Left lobe of liver (tissue), 2 donors: ENCODE results near the gene WWOX. TPM values are rescaled to one million over a fixed set of nuclear protein-coding genes. Genes with fewer than 3 reads are reported as not detected.

Experiments
- ATAC-seq: fragments of 200-7000 bp; cut with Tn5 transposase; one replicate; pipeline ENCODE4 v1.9.1; 2020; ENCODE audit warnings: mild to moderate bottlenecking, moderate library complexity
- DNase-seq: peaks from one replicate; pipeline ENCODE4 v3.0.0-alpha.2; 2020; ENCODE audit warnings: low spot score
- total RNA-seq: library from RNA; stranded (reverse); gene quantifications from one replicate; pipeline ENCODE4 v1.2.1, GENCODE V29; 2021
- donor health status: DM: no; HTN: no; CAD: no; lungs with moderate emphysema.
- donor health status: DM: no; HTN: yes; CAD: no.

Gene WWOX
- total RNA-seq, 1 donor from 2014 or later: 15.1 TPM

GRCh38 chr16:79090966-79091365, 991.5 kb downstream of the WWOX start:
- DNase-seq: no peak
- no peak for ATAC-seq

- DNase-seq (no peak), ATAC-seq (no peak)
Observed at GRCh38 chr16:79092846-79093245, 993.4 kb downstream of the WWOX start.

GRCh38 chr16:79093554-79093967, 994.1 kb downstream of the WWOX start:
- peak; percentile 16 for ATAC-seq
- DNase-seq: no peak

- ATAC-seq (no peak), DNase-seq (no peak)
Observed at GRCh38 chr16:79096246-79096645, 996.8 kb downstream of the WWOX start.

- DNase-seq (no peak), ATAC-seq (no peak)
Observed at GRCh38 chr16:79097166-79097565, 997.7 kb downstream of the WWOX start.

GRCh38 chr16:79097771-79098170, 998.3 kb downstream of the WWOX start:
- ATAC-seq (no peak), DNase-seq (no peak)

- ATAC-seq: no peak
- no peak for DNase-seq
Observed at GRCh38 chr16:79098907-79099306, 999.5 kb downstream of the WWOX start.

- no peak for DNase-seq
- no peak for ATAC-seq
Observed at GRCh38 chr16:79099716-79100115, 1000.3 kb downstream of the WWOX start.

- ATAC-seq (no peak), DNase-seq (no peak)
Observed at GRCh38 chr16:79100447-79100846, 1001.0 kb downstream of the WWOX start.

- DNase-seq: no peak
- ATAC-seq: no peak
Observed at GRCh38 chr16:79101491-79101890, 1002.0 kb downstream of the WWOX start.

GRCh38 chr16:79104567-79104966, 1005.1 kb downstream of the WWOX start:
- ATAC-seq (no peak), DNase-seq (no peak)

GRCh38 chr16:79107301-79107700, 1007.8 kb downstream of the WWOX start:
- no peak for DNase-seq
- ATAC-seq: no peak

- DNase-seq (no peak), ATAC-seq (no peak)
Observed at GRCh38 chr16:79109771-79110170, 1010.3 kb downstream of the WWOX start.

GRCh38 chr16:79110242-79110641, 1010.8 kb downstream of the WWOX start:
- DNase-seq (no peak), ATAC-seq (no peak)

- ATAC-seq: no peak
- DNase-seq: no peak
Observed at GRCh38 chr16:79110953-79111352, 1011.5 kb downstream of the WWOX start.

GRCh38 chr16:79112462-79112861, 1013.0 kb downstream of the WWOX start:
- ATAC-seq (no peak), DNase-seq (no peak)

- no peak for ATAC-seq
- no peak for DNase-seq
Observed at GRCh38 chr16:79113826-79114225, 1014.4 kb downstream of the WWOX start.

GRCh38 chr16:79114759-79115158, 1015.3 kb downstream of the WWOX start:
- ATAC-seq (no peak), DNase-seq (no peak)

- ATAC-seq (no peak), DNase-seq (no peak)
Observed at GRCh38 chr16:79121906-79122305, 1022.5 kb downstream of the WWOX start.

- ATAC-seq (no peak), DNase-seq (no peak)
Observed at GRCh38 chr16:79122343-79122742, 1022.9 kb downstream of the WWOX start.

GRCh38 chr16:79124016-79124756, 1024.7 kb downstream of the WWOX start:
- ATAC-seq: no peak
- no peak for DNase-seq

GRCh38 chr16:79127766-79128165, 1028.3 kb downstream of the WWOX start:
- no peak for DNase-seq
- no peak for ATAC-seq

- no peak for DNase-seq
- ATAC-seq: no peak
Observed at GRCh38 chr16:79128706-79129105, 1029.3 kb downstream of the WWOX start.
